Adipocyte (in vitro differentiated cells): ENCODE results near the gene DOLK.
A peak's percentile ranks its signal among the peaks of the same experiment; 100 is the strongest.

Experiments used
- DNase-seq: peaks from one replicate; pipeline ENCODE4 v3.0.0-alpha.2; 2015; ENCODE audit warnings: low read depth
- H3K27me3 ChIP-seq: replicated peaks from 2 replicates; pipeline ENCODE4 v1.7.0; 2013; ENCODE audit warnings: mild to moderate bottlenecking, low read length, moderate library complexity; ENCODE audit not compliant: control insufficient read depth, insufficient read depth
- H3K36me3 ChIP-seq: 2 replicates; pipeline ENCODE4 v1.7.0; 2013; ENCODE audit warnings: low read length, mild to moderate bottlenecking, moderate library complexity; ENCODE audit not compliant: control insufficient read depth, insufficient read depth, severe bottlenecking
- H3K4me1 ChIP-seq: 2 replicates; pipeline ENCODE4 v1.7.0; 2013; ENCODE audit warnings: mild to moderate bottlenecking, low read length, moderate library complexity; ENCODE audit not compliant: control insufficient read depth, insufficient read depth
- H3K4me3 ChIP-seq: 2 replicates; pipeline ENCODE4 v1.7.0; 2013; ENCODE audit warnings: mild to moderate bottlenecking, low read length, moderate library complexity
- H3K9ac ChIP-seq: 2 replicates; pipeline ENCODE4 v1.7.0; 2013; ENCODE audit warnings: mild to moderate bottlenecking, low read length, moderate library complexity
- H3K9me3 ChIP-seq: 2 replicates; pipeline ENCODE4 v1.7.0; 2013; ENCODE audit warnings: mild to moderate bottlenecking, low read length, moderate library complexity; ENCODE audit not compliant: control insufficient read depth

The DOLK gene

GRCh38 chr9:128903871-128904620 is 43.4 kb downstream of the DOLK start:
- H3K27me3 ChIP-seq = no peaks in the 10 kb centered on the region
- H3K9me3 ChIP-seq = no peaks in the 10 kb centered on the region
- peaks cover 30% of the 10 kb centered on the region for H3K36me3 ChIP-seq
- DNase-seq = no peak
- H3K4me3 ChIP-seq = no peak overlapping the region
- no peak overlapping the region for H3K9ac ChIP-seq
- H3K4me1 ChIP-seq = peaks cover 7% of the 10 kb centered on the region

- H3K27me3 ChIP-seq = no peaks in the 10 kb centered on the region
- H3K9me3 ChIP-seq = no peaks in the 10 kb centered on the region
- no peak for DNase-seq
- H3K36me3 ChIP-seq = peaks cover 28% of the 10 kb centered on the region
- H3K4me1 ChIP-seq = peaks cover 7% of the 10 kb centered on the region
- no peak overlapping the region for H3K9ac ChIP-seq
- no peak overlapping the region for H3K4me3 ChIP-seq
Observed at GRCh38 chr9:128903079-128903461, 44.3 kb downstream of the DOLK start.

DNA sequence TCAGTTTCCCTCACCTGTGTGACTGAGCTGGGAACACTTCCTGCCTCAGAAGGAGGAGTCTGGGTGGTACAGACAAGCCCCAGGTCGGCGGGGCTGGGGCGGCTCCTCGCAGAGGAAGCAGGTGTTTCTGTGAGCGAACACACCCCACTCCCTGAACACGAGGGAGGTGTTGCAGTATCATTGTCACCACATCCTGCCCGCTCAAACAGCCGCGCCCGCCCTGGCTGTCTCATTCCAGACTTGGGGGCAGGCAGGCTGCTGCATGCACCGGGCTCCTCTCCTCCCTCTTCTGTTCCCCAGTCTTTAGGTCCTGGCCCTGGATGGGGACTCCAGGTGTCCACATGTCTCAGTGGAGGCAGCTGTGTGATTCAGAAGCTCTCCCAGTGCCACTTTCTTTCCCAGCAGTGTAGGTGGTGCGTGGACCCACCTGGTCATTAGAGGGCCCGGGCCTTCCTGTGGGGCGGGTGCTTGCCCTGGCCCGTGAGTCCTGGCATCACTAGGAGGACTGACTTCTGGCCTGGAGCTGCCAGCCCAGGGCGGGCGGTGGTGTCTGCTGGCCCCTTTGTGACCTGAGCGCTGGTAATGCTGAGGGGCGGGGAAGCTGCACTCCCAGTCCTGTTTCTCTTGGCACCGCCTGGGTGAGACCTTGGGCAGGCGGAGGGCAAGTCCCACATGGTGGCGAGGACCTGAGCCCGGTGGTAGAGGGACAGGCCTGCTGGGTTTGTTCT is 44.9 kb downstream of the DOLK start:
- peaks cover 7% of the 10 kb centered on the region for H3K4me1 ChIP-seq
- no peaks in the 10 kb centered on the region for H3K27me3 ChIP-seq
- H3K4me3 ChIP-seq = no peak overlapping the region
- no peaks in the 10 kb centered on the region for H3K9me3 ChIP-seq
- H3K9ac ChIP-seq = no peak overlapping the region
- DNase-seq = no peak
- H3K36me3 ChIP-seq = peaks cover 23% of the 10 kb centered on the region

DNA sequence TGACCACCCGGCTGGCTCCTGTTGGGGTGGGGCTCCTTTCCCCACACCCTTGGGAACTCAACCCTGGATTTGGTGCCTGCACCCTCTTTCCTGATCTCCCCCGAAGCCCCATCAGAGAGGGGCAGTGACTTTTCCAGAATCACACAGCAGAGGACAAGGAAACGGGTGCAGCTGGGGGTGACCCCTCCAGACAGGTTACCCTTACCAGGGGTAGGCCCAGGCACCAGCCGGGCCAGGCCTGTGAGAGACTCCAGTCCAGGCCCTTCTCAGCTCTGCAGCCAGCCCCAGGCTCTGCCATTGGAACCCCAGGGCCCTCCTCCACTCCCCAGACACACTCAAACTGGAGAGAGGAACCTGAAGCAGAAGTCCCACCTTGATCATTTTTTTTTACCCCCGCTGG is 45.6 kb downstream of the DOLK start:
- no peak for DNase-seq
- Histone ChIP-seq H3K9ac (no peak overlapping the region), H3K4me1 (peaks cover 7% of the 10 kb centered on the region), H3K4me3 (no peak overlapping the region), H3K27me3 (no peaks in the 10 kb centered on the region), H3K36me3 (peaks cover 22% of the 10 kb centered on the region), H3K9me3 (no peaks in the 10 kb centered on the region)

GRCh38 chr9:128901379-128901778 is 46.0 kb downstream of the DOLK start:
- H3K27me3 ChIP-seq = no peaks in the 10 kb centered on the region
- DNase-seq = no peak
- H3K9me3 ChIP-seq = no peaks in the 10 kb centered on the region
- H3K9ac ChIP-seq = no peak overlapping the region
- peaks cover 7% of the 10 kb centered on the region for H3K4me1 ChIP-seq
- H3K4me3 ChIP-seq = no peak overlapping the region
- H3K36me3 ChIP-seq = peaks cover 23% of the 10 kb centered on the region

- peaks cover 4% of the 10 kb centered on the region for H3K4me1 ChIP-seq
- no peak overlapping the region for H3K4me3 ChIP-seq
- DNase-seq = peak; percentile 21
- H3K27me3 ChIP-seq = no peaks in the 10 kb centered on the region
- H3K9me3 ChIP-seq = no peaks in the 10 kb centered on the region
- H3K36me3 ChIP-seq = peaks cover 35% of the 10 kb centered on the region
- no peak overlapping the region for H3K9ac ChIP-seq
Observed at GRCh38 chr9:128899566-128900322, 47.7 kb downstream of the DOLK start.

GRCh38 chr9:128898845-128899565 is 48.4 kb downstream of the DOLK start:
- Histone ChIP-seq H3K4me1 (peaks cover 2% of the 10 kb centered on the region), H3K36me3 (peaks cover 35% of the 10 kb centered on the region), H3K4me3 (no peak overlapping the region), H3K9me3 (no peaks in the 10 kb centered on the region), H3K27me3 (no peaks in the 10 kb centered on the region), H3K9ac (no peak overlapping the region)
- no peak for DNase-seq

GRCh38 chr9:128898382-128898781 is 49.0 kb downstream of the DOLK start:
- Histone ChIP-seq H3K4me3 (no peak overlapping the region), H3K9ac (no peak overlapping the region), H3K27me3 (no peaks in the 10 kb centered on the region), H3K9me3 (no peaks in the 10 kb centered on the region), H3K4me1 (peaks cover 1% of the 10 kb centered on the region), H3K36me3 (peaks cover 35% of the 10 kb centered on the region)
- DNase-seq = no peak

DNA sequence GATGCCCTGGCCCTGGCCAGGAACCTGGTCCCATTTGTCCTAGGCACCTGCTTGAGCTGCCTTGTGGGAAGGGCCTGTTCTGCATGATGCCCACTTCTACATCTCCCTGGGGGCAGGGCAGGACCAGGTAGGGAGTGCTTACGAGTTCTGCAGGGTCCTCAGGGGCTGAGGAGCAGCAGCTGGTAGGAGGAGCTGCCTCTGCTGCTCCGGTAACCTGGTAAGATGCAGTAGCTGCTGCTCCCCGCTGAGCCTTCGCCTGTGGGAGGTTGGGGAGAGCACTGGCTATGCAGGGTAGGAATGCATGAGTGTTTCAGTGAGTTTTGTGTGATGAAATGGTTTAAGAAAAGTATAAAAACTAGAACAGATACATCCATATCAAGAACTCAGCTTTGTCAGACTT is 51.8 kb downstream of the DOLK start:
- no peak for DNase-seq

More for the DNA sequence above, 51.8 kb downstream of the DOLK start:
- Histone ChIP-seq H3K9me3 (no peaks in the 10 kb centered on the region), H3K27me3 (no peaks in the 10 kb centered on the region), H3K4me3 (no peak overlapping the region), H3K9ac (no peak overlapping the region), H3K36me3 (peaks cover 35% of the 10 kb centered on the region), H3K4me1 (peaks cover 24% of the 10 kb centered on the region)
